Liver (tissue), 9 donors: ENCODE measurements around the gene RNF112. TPM values are rescaled to one million over a fixed set of nuclear protein-coding genes. Genes with fewer than 3 reads are reported as not detected.

Experiments
- DNase-seq: peaks from one replicate; pipeline ENCODE4 v3.0.0-alpha.2; 2017; ENCODE audit warnings: low spot score
- H3K27ac ChIP-seq, 2 donors: one replicate each; pipeline ENCODE4 v1.7.0; 2013; ENCODE audit warnings: inconsistent platforms in 2 of 2, low read length in 2 of 2, control low read depth in 1 of 2, low read depth in 1 of 2, mild to moderate bottlenecking in 1 of 2
- H3K27me3 ChIP-seq, 4 donors: one replicate each; pipeline versions ENCODE4 v1.6.1 to v1.7.0; 2013; ENCODE audit warnings: low read length in 3 of 4, inconsistent platforms in 1 of 4, mild to moderate bottlenecking in 1 of 4, moderate library complexity in 1 of 4; ENCODE audit not compliant: control insufficient read depth in 4 of 4, insufficient read depth in 4 of 4
- H3K36me3 ChIP-seq, 4 donors: one replicate each; pipeline versions ENCODE4 v1.6.1 to v1.7.0; 2013; ENCODE audit warnings: low read length in 3 of 4, mild to moderate bottlenecking in 3 of 4, low read depth in 1 of 4, moderate library complexity in 1 of 4; ENCODE audit not compliant: control insufficient read depth in 4 of 4, insufficient read depth in 3 of 4
- H3K4me1 ChIP-seq, 4 donors: one replicate each; pipeline versions ENCODE4 v1.6.1 to v1.7.0; 2013; ENCODE audit warnings: low read length in 3 of 4, mild to moderate bottlenecking in 3 of 4, moderate library complexity in 1 of 4; ENCODE audit not compliant: control insufficient read depth in 4 of 4, insufficient read depth in 4 of 4
- H3K4me3 ChIP-seq, 3 donors: one replicate each; pipeline versions ENCODE4 v1.6.1 to v1.7.0; 2013; ENCODE audit warnings: low read length in 3 of 3, control low read depth in 1 of 3, low read depth in 1 of 3, mild to moderate bottlenecking in 1 of 3
- H3K9ac ChIP-seq, 2 donors: one replicate each; pipeline ENCODE4 v1.7.0; 2013; ENCODE audit warnings: low read length in 2 of 2, mild to moderate bottlenecking in 2 of 2, moderate library complexity in 2 of 2, control low read depth in 1 of 2, low read depth in 1 of 2
- H3K9me3 ChIP-seq, 4 donors: one replicate each; pipeline versions ENCODE4 v1.6.1 to v1.7.0; 2013; ENCODE audit warnings: low read length in 3 of 4; ENCODE audit not compliant: control insufficient read depth in 4 of 4
- EGR1 ChIP-seq, 2 donors: IDR thresholded peaks; 2 replicates each; pipeline ENCODE4 v1.6.1; 2016 to 2018; ENCODE audit warnings: antibody characterized with exemption in 2 of 2, low read depth in 2 of 2
- FOXA1 ChIP-seq: IDR thresholded peaks from 2 replicates; pipeline ENCODE4 v1.6.1; 2016; ENCODE audit warnings: antibody characterized with exemption
- GABPA ChIP-seq, 2 donors: IDR thresholded peaks in 1 of 2; conservative IDR thresholded peaks in 1 of 2; 2 replicates each; pipeline ENCODE4 v1.6.1; 2016; ENCODE audit warnings: antibody characterized with exemption in 2 of 2, mild to moderate bottlenecking in 1 of 2, moderate library complexity in 1 of 2
- HNF4A ChIP-seq, 2 donors: conservative IDR thresholded peaks; 2 replicates each; pipeline ENCODE4 v1.6.1; 2016; ENCODE audit warnings: antibody characterized with exemption in 2 of 2, mild to moderate bottlenecking in 2 of 2
- HNF4G ChIP-seq: IDR thresholded peaks from 2 replicates; pipeline ENCODE4 v1.6.1; 2016; ENCODE audit warnings: antibody characterized with exemption
- JUND ChIP-seq, 2 donors: IDR thresholded peaks; 2 replicates each; pipeline ENCODE4 v1.6.1; 2016; ENCODE audit warnings: antibody characterized with exemption in 2 of 2
- MAX ChIP-seq: IDR thresholded peaks from 2 replicates; pipeline ENCODE4 v1.6.1; 2016; ENCODE audit warnings: antibody characterized with exemption
- NR2F2 ChIP-seq: IDR thresholded peaks from 2 replicates; pipeline ENCODE4 v1.6.1; 2016; ENCODE audit warnings: antibody characterized with exemption
- REST ChIP-seq: IDR thresholded peaks from 2 replicates; pipeline ENCODE4 v1.6.1; 2016; ENCODE audit warnings: antibody characterized with exemption, mild to moderate bottlenecking
- RXRA ChIP-seq, 2 donors: IDR thresholded peaks; 2 replicates each; pipeline ENCODE4 v1.6.1; 2017 to 2018; ENCODE audit warnings: antibody characterized with exemption in 2 of 2, mild to moderate bottlenecking in 1 of 2
- TAF1 ChIP-seq: conservative IDR thresholded peaks from 2 replicates; pipeline ENCODE4 v1.6.1; 2016; ENCODE audit warnings: antibody characterized with exemption, mild to moderate bottlenecking
- YY1 ChIP-seq: IDR thresholded peaks from 2 replicates; pipeline ENCODE4 v1.6.1; 2016; ENCODE audit warnings: antibody characterized with exemption, mild to moderate bottlenecking
- WGBS: extraction: QIAGEN DNeasy Blood & Tissue Kit; methylation state at CpG from one replicate; pipeline ENCODE4 v1.1.7; 2013; 5-methylcytosine and 5-hydroxymethylcytosine counted together
- polyA plus RNA-seq, 2 donors: library from polyadenylated mRNA; stranded (reverse) in 1 of 2; unstranded in 1 of 2; fragments of 200-250 nt in 1 of 2; fragments of >200 nt in 1 of 2; fragmentation: Nextera tagmentation in 1 of 2; extraction: Ambion mirVana in 1 of 2; gene quantifications; one replicate each; pipeline versions ENCODE4 v1.2.1 to v1.2.3, GENCODE V29; 2013 to 2015
- total RNA-seq, 2 donors: library from RNA; depleted of rRNA; stranded (reverse); fragments of >200 nt; gene quantifications; one replicate each; pipeline ENCODE4 v1.2.3, GENCODE V29; 2014
- TF ChIP-seq, protein P1 (sequence below): IDR thresholded peaks from 2 replicates; pipeline ENCODE4 v1.6.1; 2016; ENCODE audit warnings: antibody characterized with exemption
- donor health status: healthy.
- donor health status: healthy.
- donor health status: healthy.
- donor health status: healthy.
- donor health status: healthy.

RNF112 gene
- total and polyA plus RNA-seq, 4 donors, result 0.04 to 0.42 (median 0.20) TPM

GRCh38 chr17:19381741-19382444, 29.1 kb upstream of the RNF112 start:
- Histone ChIP-seq H3K36me3 (peaks cover 6 to 22% (median 10%) of the 10 kb centered on the region in 4 donors), H3K4me1 (peaks cover 5 to 21% (median 12%) of the 10 kb centered on the region in 4 donors), H3K27ac (no peak overlapping the region), H3K9ac (no peak overlapping the region), H3K4me3 (no peak overlapping the region), H3K27me3 (no peaks in the 10 kb centered on the region), H3K9me3 (no peaks in the 10 kb centered on the region)
- DNase-seq, result no peak
- TF ChIP-seq RXRA (IDR thresholded peaks at IDR 0.05) (no peak), MAX (no peak), HNF4A (conservative IDR thresholded peaks at IDR 0.05) (no peak)
- TF ChIP-seq, protein P1, sequence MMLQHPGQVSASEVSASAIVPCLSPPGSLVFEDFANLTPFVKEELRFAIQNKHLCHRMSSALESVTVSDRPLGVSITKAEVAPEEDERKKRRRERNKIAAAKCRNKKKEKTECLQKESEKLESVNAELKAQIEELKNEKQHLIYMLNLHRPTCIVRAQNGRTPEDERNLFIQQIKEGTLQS, result no peak
- 97% methylated on average over 31 of the region's 31 CpGs for WGBS

DNA sequence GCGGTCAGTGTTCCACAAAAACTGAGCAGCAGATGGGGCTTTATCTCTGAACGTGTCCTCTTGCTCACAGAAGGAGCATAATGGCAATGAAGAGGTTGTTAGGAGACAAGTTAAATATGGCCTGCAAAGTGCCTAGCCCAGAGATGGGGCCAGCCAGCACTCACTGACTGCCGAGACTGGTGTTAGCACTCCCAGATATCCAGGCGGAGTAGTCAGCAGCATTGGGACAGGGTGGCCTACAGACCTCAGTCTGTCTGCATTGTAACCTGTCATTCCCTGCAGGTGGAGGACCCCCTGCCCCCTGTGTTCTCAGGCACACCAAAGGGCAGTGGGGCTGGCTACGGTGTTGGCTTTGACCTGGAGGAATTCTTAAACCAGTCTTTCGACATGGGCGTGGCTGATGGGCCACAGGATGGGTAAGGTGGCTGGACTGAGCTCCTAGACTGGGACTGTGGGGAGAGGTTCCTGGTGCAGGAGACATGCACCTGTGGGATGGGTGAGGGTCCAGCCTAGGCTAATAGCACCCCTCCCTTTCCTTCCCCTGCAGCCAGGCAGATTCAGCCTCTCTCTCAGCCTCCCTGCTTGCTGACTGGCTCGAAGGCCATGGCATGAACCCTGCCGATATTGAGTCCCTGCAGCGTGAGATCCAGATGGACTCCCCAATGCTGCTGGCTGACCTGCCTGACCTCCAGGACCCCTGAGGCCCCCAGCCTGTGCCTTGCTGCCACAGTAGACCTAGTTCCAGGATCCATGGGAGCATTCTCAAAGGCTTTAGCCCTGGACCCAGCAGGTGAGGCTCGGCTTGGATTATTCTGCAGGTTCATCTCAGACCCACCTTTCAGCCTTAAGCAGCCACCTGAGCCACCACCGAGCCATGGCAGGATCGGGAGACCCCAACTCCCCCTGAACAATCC, 28.2 kb upstream of the RNF112 start:
- H3K9ac ChIP-seq, result no peak overlapping the region
- no peak overlapping the region for H3K27ac ChIP-seq
- H3K4me3 ChIP-seq, result no peak overlapping the region
- no peaks in the 10 kb centered on the region for H3K27me3 ChIP-seq
- no peak for DNase-seq
- H3K36me3 ChIP-seq, result peaks cover 6 to 22% (median 10%) of the 10 kb centered on the region in 4 donors
- TF ChIP-seq GABPA (IDR thresholded peaks at IDR 0.05 in 1 of 2, conservative IDR thresholded peaks at IDR 0.05 in 1 of 2) (no peak), RXRA (IDR thresholded peaks at IDR 0.05) (no peak), YY1 (no peak), HNF4G (no peak), FOXA1 (no peak), MAX (no peak), NR2F2 (no peak), EGR1 (IDR thresholded peaks at IDR 0.05; ENCODE audit: low read depth in 2 of 2) (no peak), REST (no peak), JUND (IDR thresholded peaks at IDR 0.05) (no peak), TAF1 (no peak)
- peaks cover 4 to 16% (median 8%) of the 10 kb centered on the region in 4 donors for H3K4me1 ChIP-seq
- WGBS, result 91% methylated on average over 13 of the region's 13 CpGs
- H3K9me3 ChIP-seq, result no peaks in the 10 kb centered on the region
